Keratinocyte (primary cell): ENCODE data around the gene OSTF1. TPM values are rescaled to one million over a fixed set of nuclear protein-coding genes. Genes with fewer than 3 reads are reported as not detected.

Experiments
- DNase-seq: peaks from one replicate; pipeline ENCODE4 v3.0.0-alpha.2; 2011; ENCODE audit warnings: low read depth, missing footprints, low spot score
- FAIRE-seq: peaks from 2 replicates; lab custom pipeline; 2011; peaks lifted over from hg19 to GRCh38; lab: Jason Lieb, UNC
- H2AFZ ChIP-seq: 2 replicates; pipeline ENCODE4 v1.6.0; 2012; ENCODE audit warnings: low read length, control low read depth, inconsistent platforms; ENCODE audit not compliant: control insufficient read depth
- H3K27ac ChIP-seq: 2 replicates; pipeline ENCODE4 v1.5.1; 2011; ENCODE audit warnings: low read length; ENCODE audit not compliant: control insufficient read depth, insufficient read depth
- H3K27me3 ChIP-seq: 3 replicates; pipeline ENCODE4 v1.6.0; 2011; ENCODE audit warnings: low read length; ENCODE audit not compliant: control insufficient read depth, insufficient read depth; ENCODE audit errors: extremely low read depth
- H3K36me3 ChIP-seq, 2 experiments: 2 replicates in 1 of 2; 3 replicates in 1 of 2; pipeline ENCODE4 v1.5.1; 2011; ENCODE audit warnings: low read length in 2 of 2, mild to moderate bottlenecking in 1 of 2; ENCODE audit not compliant: control insufficient read depth in 2 of 2, insufficient read depth in 2 of 2; ENCODE audit errors: extremely low read depth in 1 of 2
- H3K4me1 ChIP-seq: 3 replicates; pipeline ENCODE4 v1.5.1; 2011; ENCODE audit warnings: low read length; ENCODE audit not compliant: control insufficient read depth, insufficient read depth; ENCODE audit errors: extremely low read depth
- H3K4me2 ChIP-seq: 3 replicates; pipeline ENCODE4 v1.6.0; 2011; ENCODE audit warnings: low read depth, low read length; ENCODE audit not compliant: control insufficient read depth, insufficient read depth; ENCODE audit errors: extremely low read depth
- H3K4me3 ChIP-seq, 3 experiments: fragments of 200-600 bp in 1 of 3; sonication (generic) in 1 of 3; 2 replicates in 2 of 3; 3 replicates in 1 of 3; pipeline ENCODE4 v1.5.1; 2011 to 2016; ENCODE audit warnings: low read length in 3 of 3, mild to moderate bottlenecking in 3 of 3, control low read depth in 2 of 3, inconsistent platforms in 1 of 3, low read depth in 1 of 3, mixed read lengths in 1 of 3, mixed run types in 1 of 3, moderate library complexity in 1 of 3; ENCODE audit not compliant: control insufficient read depth in 2 of 3, insufficient read depth in 2 of 3; ENCODE audit errors: extremely low read depth in 1 of 3
- H3K79me2 ChIP-seq: 2 replicates; pipeline ENCODE4 v1.6.0; 2012; ENCODE audit warnings: low read length; ENCODE audit not compliant: control insufficient read depth, insufficient read depth
- H3K9ac ChIP-seq: 3 replicates; pipeline ENCODE4 v1.6.0; 2011; ENCODE audit warnings: low read length; ENCODE audit not compliant: control insufficient read depth, insufficient read depth; ENCODE audit errors: extremely low read depth
- H3K9me1 ChIP-seq: 3 replicates; pipeline ENCODE4 v1.6.0; 2011; ENCODE audit warnings: low read length; ENCODE audit not compliant: control insufficient read depth, insufficient read depth; ENCODE audit errors: extremely low read depth
- H3K9me3 ChIP-seq: 2 replicates; pipeline ENCODE4 v1.5.1; 2012; ENCODE audit warnings: low read depth, low read length; ENCODE audit not compliant: control insufficient read depth
- H4K20me1 ChIP-seq: 3 replicates; pipeline ENCODE4 v1.6.0; 2011; ENCODE audit warnings: low read length; ENCODE audit not compliant: control insufficient read depth, insufficient read depth; ENCODE audit errors: extremely low read depth
- EZH2 ChIP-seq: IDR thresholded peaks from one replicate; pipeline ENCODE4 v1.6.1; 2012; ENCODE audit warnings: inconsistent platforms, mild to moderate bottlenecking, low read length, moderate library complexity
- dilution Hi-C: fragments of 300-500 bp; cut with MboI; formaldehyde crosslinking; loops from one replicate; pipeline ENCODE4 v1.7.0; 2020; ENCODE audit warnings: low sequenced_read_pairs; ENCODE audit not compliant: extremely low pct_ligation_motif_present
- polyA plus RNA-seq, 5 experiments: library from polyadenylated mRNA; depleted of rRNA in 3 of 5; stranded (reverse) in 3 of 5; stranded (forward) in 1 of 5; unstranded in 1 of 5; fragments of >200 nt; gene quantifications; 1 replicate in 1 of 5; 2 replicates in 3 of 5; 3 replicates in 1 of 5; pipeline versions ENCODE4 v1.2.1 to v1.2.3, GENCODE V29; 2011 to 2012; ENCODE audit warnings: missing spikeins in 2 of 5, low read depth in 1 of 5, low replicate concordance in 1 of 5
- TF ChIP-seq, protein P1 (sequence below), 3 experiments: IDR thresholded peaks in 1 of 3; conservative IDR thresholded peaks in 1 of 3; optimal IDR thresholded peaks in 1 of 3; 2 replicates in 2 of 3; 3 replicates in 1 of 3; pipeline versions ENCODE3 to v1.5.1; 2011; ENCODE audit warnings: low read length in 3 of 3, mild to moderate bottlenecking in 3 of 3, moderate library complexity in 2 of 3, control low read depth in 1 of 3, inconsistent platforms in 1 of 3; ENCODE audit not compliant: insufficient read depth in 2 of 3; ENCODE audit errors: extremely low read depth in 1 of 3

Gene OSTF1
- polyA plus RNA-seq, 1 donor (not counting 4 experiments of a cell fraction or from before 2014, with no cell fraction given): 39.2 TPM

DNA sequence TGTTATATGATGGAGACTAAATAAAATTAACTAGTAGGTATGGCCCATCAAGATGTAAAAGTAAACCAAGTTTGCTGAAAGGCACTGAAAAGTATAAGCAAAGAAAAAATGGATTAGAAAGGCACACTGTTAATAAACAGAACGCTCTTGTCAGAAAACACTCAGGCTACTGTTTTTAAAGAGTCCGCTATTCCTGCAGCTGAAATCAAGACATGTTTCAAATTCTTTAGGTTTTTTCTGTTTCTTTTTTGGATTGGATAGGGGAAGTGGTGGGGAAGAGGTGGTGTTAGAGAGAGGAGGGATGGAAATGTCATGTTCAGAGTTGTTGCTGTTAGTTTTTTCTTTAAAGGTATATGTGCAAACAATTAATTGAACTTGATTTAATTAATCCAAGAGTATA is 17.5 kb downstream of the OSTF1 start:
- no peaks in the 10 kb centered on the region for H3K36me3 ChIP-seq
- no peak overlapping the region for H3K9ac ChIP-seq
- TF ChIP-seq EZH2: no peak
- TF ChIP-seq, protein P1, sequence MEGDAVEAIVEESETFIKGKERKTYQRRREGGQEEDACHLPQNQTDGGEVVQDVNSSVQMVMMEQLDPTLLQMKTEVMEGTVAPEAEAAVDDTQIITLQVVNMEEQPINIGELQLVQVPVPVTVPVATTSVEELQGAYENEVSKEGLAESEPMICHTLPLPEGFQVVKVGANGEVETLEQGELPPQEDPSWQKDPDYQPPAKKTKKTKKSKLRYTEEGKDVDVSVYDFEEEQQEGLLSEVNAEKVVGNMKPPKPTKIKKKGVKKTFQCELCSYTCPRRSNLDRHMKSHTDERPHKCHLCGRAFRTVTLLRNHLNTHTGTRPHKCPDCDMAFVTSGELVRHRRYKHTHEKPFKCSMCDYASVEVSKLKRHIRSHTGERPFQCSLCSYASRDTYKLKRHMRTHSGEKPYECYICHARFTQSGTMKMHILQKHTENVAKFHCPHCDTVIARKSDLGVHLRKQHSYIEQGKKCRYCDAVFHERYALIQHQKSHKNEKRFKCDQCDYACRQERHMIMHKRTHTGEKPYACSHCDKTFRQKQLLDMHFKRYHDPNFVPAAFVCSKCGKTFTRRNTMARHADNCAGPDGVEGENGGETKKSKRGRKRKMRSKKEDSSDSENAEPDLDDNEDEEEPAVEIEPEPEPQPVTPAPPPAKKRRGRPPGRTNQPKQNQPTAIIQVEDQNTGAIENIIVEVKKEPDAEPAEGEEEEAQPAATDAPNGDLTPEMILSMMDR (optimal IDR thresholded peaks at IDR 0.05 in 1 of 3, IDR thresholded peaks at IDR 0.05 in 1 of 3, conservative IDR thresholded peaks at IDR 0.05 in 1 of 3; ENCODE audit: extremely low read depth in 1 of 3, insufficient read depth in 2 of 3, low read length in 3 of 3): no peak
- peaks cover 9% of the 10 kb centered on the region for H3K4me1 ChIP-seq
- no peaks in the 10 kb centered on the region for H3K27me3 ChIP-seq
- no peaks in the 10 kb centered on the region for H3K9me3 ChIP-seq
- no peak for FAIRE-seq
- no peak overlapping the region for H3K4me3 ChIP-seq
- no peak overlapping the region for H3K27ac ChIP-seq
- no peaks in the 10 kb centered on the region for H4K20me1 ChIP-seq
- no peak for DNase-seq
- H3K9me1 ChIP-seq: no peaks in the 10 kb centered on the region
- H3K4me2 ChIP-seq: no peak overlapping the region
- H2AFZ ChIP-seq: no peak overlapping the region
- H3K79me2 ChIP-seq: peaks cover 54% of the 10 kb centered on the region
- dilution Hi-C loops: no loop called here

- Histone ChIP-seq H3K27ac (no peak overlapping the region), H2AFZ (no peak overlapping the region), H3K4me1 (peaks cover 16% of the 10 kb centered on the region), H3K79me2 (peaks cover 54% of the 10 kb centered on the region), H3K9me3 (no peaks in the 10 kb centered on the region), H3K36me3 (no peaks in the 10 kb centered on the region), H3K27me3 (no peaks in the 10 kb centered on the region), H3K9ac (no peak overlapping the region), H3K4me2 (no peak overlapping the region), H4K20me1 (no peaks in the 10 kb centered on the region), H3K9me1 (no peaks in the 10 kb centered on the region), H3K4me3 (no peak overlapping the region)
- DNase-seq (no peak), FAIRE-seq (no peak)
- TF ChIP-seq, protein P1 (optimal IDR thresholded peaks at IDR 0.05 in 1 of 3, IDR thresholded peaks at IDR 0.05 in 1 of 3, conservative IDR thresholded peaks at IDR 0.05 in 1 of 3; ENCODE audit: extremely low read depth in 1 of 3, insufficient read depth in 2 of 3, low read length in 3 of 3): no peak
- TF ChIP-seq EZH2: no peak
- dilution Hi-C loops: no loop called here
Measured at GRCh38 chr9:75106857-75107256, 18.5 kb downstream of the OSTF1 start.
